HG03064 (cell line): ENCODE results near the gene JARID2.

Experiments used
- ATAC-seq: cut with Tn5 transposase; IDR thresholded peaks from one replicate; pipeline ENCODE4 v1.9.1; 2021; ENCODE audit warnings: low read depth; ENCODE audit not compliant: unreplicated experiment

JARID2 gene

DNA sequence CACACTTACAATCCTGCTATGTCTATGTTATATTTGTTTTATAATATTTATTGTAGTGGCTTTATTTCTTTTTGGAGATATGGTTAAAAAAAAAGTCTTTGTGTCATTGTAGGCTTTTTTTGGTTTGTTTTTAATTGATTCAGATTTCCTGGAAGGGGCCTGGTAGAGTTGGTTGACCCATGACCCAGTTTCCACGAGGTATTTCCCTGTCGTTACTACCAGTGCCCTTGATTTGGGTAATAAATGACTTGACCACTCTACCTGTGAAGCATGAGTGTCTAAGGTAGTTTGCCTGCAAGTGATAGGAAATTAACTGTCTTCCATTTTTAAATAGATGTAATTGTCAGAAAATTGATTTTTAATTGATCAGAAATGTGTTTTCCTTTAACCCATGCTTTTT, 121.0 kb downstream of the JARID2 start:
- ATAC-seq = no peak

GRCh38 chr6:15368186-15368585, 122.3 kb downstream of the JARID2 start:
- ATAC-seq = no peak

DNA sequence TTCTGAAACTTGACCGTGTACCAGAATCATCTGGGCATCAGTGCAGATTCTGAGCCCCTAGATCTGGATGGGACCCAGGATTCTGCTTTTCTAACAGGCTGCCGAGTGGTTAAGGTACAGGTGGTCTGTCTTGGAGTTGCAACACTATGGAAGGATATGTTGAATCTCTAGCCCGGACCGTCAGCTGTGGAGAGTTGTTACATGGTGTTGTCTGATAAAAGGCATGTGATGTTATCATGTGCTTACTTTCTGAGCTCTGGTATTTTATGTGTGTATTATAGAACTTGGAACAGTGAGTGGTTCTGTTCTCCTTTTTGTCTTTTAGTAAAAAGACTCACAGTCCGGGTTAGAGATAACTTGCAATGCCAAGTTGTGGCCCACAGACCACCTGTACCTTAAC, 123.0 kb downstream of the JARID2 start:
- no peak for ATAC-seq

DNA sequence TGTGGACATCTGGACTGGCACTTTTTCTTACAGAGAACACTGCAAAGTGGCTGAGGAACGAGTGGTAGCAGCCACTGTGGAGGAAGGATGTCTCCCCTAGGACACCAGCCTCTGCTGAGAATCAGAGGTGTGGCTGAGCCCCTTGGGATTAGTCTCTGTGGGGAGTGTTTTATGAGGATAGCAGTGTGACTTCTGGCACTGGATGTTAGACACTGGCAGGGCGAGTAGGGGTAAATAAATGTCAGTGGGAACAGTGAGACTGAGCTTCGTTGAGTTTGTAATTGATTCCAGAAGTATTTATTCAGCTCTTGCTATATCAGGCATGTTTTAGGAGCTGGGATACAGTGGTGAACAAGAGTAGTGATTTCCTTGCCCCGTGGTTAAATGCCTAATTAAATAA, 124.0 kb downstream of the JARID2 start:
- no peak for ATAC-seq

GRCh38 chr6:15370733-15371671, 125.1 kb downstream of the JARID2 start:
- no peak for ATAC-seq

- no peak for ATAC-seq
Observed at GRCh38 chr6:15372932-15373331, 127.1 kb downstream of the JARID2 start.

DNA sequence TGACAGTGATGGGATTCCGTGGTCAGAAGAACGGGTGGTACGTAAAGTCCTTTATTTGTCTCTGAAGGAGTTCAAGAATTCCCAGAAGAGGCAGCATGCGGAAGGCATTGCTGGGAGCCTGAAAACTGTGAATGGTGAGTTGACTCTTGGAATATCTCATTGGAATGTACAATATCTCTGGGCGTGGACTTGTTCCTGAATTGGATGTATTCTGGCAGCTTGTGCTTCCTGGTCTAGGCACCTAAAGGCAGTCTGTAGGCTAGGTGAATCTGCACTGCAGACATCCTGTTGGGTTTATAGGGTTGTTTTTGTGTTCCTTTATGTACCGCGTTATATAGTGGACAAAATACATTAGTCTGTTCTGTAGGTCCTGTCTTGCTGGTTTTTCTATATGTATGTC, 128.2 kb downstream of the JARID2 start:
- ATAC-seq = no peak

- ATAC-seq = no peak
Observed at GRCh38 chr6:15375018-15375417, 129.1 kb downstream of the JARID2 start.

DNA sequence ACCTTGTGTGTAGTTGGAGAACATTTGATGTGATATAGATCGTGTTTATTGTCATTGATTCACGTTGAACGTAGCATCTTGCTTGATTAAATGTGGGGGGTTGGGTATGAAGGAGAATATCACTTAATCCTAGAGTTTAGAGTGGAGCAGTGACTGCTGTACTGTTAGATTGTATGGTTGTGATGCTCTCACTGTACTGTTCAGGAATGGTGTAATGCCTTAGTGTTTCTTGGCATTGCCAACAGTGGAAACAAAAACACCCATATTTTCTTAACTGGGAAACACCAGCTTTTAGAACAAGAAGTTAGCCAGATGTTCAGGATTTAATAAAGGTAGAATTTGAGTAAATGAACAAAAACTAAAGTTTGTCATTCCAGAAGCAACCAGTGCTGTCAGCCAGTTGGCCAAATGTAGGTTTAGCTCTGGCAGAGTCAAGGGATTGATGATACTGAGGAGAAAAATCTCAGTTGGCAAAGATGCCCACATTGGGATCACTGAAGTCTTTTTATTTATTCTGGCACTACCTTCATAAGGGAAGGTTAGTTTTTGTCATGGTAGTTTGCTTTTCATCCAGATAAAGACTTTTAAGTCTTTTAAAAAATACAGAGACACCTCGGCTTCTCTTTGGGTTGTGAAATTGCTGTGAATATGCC, 129.9 kb downstream of the JARID2 start:
- no peak for ATAC-seq

DNA sequence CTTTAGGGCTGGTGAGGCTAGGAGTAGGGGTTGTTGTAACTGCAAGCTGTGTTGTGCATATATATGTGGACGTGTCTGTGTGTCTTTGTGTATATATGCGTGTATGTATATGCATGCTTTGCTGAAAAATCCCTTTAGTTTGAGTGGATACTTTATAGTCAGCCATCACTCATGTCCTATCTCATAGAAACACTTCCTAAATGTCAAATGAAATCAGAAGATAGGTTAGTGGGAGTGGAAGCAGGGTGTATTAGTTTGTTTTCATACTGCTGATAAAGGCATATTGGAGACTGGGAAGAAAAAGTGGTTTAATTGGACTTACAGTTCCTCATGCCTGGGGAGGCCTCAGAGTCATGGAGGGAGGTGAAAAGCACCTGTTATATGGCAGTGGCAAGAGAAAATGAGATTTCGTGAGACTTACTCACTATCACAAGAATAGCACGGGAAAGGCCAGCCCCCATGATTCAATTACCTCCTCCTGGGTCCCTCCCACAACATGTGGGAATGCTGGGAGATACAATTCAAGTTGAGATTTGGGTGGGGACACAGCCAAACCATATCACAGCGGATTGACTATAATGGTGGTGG, 131.1 kb downstream of the JARID2 start:
- ATAC-seq = no peak

DNA sequence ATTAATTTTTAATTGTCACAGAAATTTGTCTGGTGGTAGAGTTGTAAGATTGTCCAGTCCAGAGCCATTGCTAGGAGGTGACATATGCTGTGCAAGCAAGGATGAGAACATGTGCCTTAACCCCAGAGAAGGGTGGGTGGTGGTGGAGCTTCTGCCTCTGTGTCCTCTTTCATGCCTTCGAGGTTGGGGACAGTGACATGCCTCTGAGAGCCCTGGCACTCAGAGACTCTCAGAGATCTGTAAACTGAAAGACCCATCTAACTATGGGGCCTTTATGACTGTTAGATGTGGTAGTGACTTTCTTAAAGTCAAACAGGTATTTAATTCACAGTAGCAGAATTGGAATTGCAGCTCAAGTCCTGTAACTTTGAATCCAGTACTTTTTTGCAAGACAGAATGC, 132.4 kb downstream of the JARID2 start:
- no peak for ATAC-seq

GRCh38 chr6:15378866-15379265, 133.0 kb downstream of the JARID2 start:
- no peak for ATAC-seq

- ATAC-seq = no peak
Observed at GRCh38 chr6:15380351-15380750, 134.5 kb downstream of the JARID2 start.

- ATAC-seq = no peak
Observed at GRCh38 chr6:15382089-15382488, 136.2 kb downstream of the JARID2 start.

GRCh38 chr6:15382712-15383111, 136.8 kb downstream of the JARID2 start:
- no peak for ATAC-seq

DNA sequence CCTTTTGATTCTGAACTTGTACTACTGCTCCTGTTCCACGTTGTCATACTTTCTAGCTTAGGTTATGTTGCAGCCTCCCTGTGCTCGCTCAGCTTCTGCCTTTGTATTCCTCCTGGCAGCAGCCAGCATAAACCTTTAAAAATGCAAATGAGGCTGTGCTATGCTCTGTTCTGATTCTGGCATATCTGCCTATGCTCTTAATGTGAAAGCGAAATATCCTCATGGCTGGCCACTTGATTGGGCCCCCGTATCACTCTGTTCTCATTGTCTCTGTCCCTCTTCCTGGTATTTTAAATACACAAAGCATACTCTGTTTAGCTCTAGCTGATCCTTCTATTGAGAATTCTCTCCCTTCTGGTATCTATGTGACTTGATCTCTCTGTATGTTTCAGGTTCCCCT, 139.0 kb downstream of the JARID2 start:
- no peak for ATAC-seq

DNA sequence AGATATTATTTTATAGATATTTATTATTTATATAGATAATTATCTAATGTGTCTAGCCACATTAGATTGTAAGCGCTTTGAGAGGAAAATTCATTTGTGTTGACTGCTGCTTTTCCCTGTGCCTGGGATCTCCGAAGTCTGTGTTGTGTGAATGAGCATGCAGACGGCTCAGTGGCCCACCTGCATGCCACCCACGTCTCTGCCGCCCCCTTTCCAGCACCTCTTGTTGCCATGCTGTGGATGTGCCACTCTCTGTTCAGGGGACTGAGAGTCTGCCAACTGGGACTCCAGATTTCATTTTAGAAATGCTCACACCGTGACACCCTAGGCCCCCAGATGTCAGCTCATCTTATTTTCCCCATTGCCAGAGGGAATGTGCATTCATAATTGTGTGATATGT, 139.7 kb downstream of the JARID2 start:
- no peak for ATAC-seq

- no peak for ATAC-seq
Observed at GRCh38 chr6:15386110-15386755, 140.4 kb downstream of the JARID2 start.

GRCh38 chr6:15386756-15387112, 140.9 kb downstream of the JARID2 start:
- ATAC-seq = no peak

DNA sequence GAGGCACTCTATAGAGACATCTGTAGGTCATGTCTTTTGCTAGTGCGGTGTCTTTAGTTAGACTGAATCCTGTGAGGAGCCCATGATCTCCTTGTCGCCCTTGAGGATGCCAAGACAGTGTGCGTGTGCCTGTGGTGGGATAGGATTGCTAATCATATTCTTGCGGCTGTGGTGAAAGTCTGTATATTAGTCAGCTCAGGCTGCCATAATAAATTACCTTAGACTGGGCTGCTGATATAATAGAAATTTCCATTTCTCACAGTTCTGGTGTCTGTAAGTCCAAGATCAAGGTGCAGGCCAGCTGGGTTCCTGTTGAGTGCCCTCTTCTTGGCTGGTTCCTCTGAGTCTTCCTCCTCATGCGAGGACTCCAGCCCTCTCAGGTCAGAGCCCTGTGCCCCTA, 141.2 kb downstream of the JARID2 start:
- no peak for ATAC-seq

- ATAC-seq = no peak
Observed at GRCh38 chr6:15389084-15389764, 143.4 kb downstream of the JARID2 start.
